GM18951 (cell line): ENCODE results near the gene CAV2.

ENCODE experiments used
- POLR2A ChIP-seq: IDR thresholded peaks from 4 replicates; pipeline ENCODE4 v1.6.1; 2011; ENCODE audit warnings: mild to moderate bottlenecking; ENCODE audit not compliant: insufficient read length, insufficient read depth; ENCODE audit errors: extremely low read depth
- in situ Hi-C: fragments of 300-500 bp; cut with MboI; formaldehyde crosslinking; loops from one replicate; pipeline ENCODE4 v1.12.0; 2022; ENCODE audit warnings: low sequenced_read_pairs, mixed read lengths, inconsistent platforms; ENCODE audit not compliant: unreplicated experiment

CAV2 gene

DNA sequence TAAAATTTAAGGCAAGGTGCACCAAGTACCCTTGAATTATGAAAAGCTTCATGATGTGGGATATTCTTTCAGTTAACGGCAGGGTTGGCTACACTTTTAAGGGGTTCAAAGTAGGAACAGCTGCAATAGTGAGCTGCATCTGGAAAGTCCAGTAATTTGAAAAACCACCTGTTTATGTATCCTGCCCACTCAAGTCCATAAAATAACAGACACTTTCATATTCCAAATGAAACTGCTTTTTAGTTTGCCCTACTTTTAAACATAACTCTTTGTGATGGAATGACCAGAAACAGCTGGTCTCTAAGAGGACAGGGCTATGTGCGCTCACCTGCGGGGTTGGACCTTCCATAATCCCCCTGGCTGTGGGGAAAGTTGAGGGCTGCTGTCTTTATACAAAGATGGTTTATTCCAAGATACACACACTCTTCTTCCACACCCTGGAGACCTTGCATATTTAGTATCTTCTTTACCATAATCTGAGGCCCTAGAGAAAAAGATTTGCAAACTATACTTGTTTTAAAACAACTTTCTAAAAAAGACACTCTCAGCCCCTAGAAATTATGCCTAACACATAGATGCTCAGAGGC lies 32.7 kb downstream of the CAV2 start:
- in situ Hi-C loops = no loop called here

DNA sequence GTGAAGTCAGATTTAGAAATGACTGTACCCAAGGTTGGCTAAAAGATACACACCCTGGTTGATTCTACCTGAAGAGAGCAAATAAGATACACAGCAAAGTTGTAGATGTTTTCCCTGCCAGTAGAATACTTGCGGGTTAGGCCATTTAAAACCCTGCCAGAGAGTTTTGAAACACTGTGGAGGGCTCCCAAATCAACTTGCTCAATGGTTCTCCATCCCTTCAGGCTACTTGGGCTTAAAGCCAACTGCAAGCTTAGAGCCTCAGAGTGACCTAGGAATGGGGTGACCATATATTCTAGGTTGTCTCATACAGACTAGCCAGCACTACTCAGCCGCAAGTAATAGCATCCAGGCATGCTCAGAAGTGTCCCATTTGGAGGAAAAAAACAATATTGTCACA lies 35.3 kb downstream of the CAV2 start:
- in situ Hi-C loops = no loop called here
- no peak for TF ChIP-seq POLR2A

More for the DNA sequence above, 32.7 kb downstream of the CAV2 start:
- no peak for TF ChIP-seq POLR2A

DNA sequence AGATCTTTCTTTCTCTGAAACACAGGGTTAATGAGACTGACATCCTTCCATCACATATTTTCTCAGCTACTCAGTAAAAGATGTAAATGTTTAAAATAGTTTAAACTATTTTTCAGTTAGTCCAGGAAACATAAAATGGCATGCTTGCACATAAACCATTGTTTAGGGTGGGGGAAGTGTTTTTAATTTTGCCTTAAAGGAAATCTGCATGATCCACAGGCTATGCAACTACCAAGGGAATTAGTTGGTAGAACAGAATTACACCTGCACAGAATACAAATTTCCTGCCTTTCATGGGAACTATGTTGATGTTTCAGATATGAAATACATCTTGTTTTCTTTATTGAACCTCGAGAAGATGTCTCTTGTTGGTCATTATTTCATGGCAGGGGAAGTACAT lies 35.9 kb downstream of the CAV2 start:
- no peak for TF ChIP-seq POLR2A
- in situ Hi-C loops = no loop called here

DNA sequence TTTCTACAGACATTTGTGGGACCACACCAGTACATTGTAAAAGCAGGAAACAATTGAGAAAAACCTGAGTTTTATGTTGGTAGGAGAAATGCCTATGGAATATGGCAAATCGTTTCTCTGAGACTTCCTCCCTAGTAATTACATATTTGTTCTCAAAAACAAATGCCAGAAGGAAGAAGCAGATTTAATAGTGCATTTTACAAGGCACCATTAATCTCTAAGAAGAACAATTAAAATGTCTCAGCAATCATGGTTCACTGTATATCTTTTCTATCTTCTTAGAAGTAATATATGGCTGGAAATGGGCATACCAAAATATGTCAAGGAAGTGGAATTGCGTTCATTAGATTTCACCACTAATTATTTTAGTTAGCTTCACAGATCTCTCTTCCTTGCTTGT lies 38.6 kb downstream of the CAV2 start:
- in situ Hi-C loops = no loop called here
- TF ChIP-seq POLR2A = no peak

DNA sequence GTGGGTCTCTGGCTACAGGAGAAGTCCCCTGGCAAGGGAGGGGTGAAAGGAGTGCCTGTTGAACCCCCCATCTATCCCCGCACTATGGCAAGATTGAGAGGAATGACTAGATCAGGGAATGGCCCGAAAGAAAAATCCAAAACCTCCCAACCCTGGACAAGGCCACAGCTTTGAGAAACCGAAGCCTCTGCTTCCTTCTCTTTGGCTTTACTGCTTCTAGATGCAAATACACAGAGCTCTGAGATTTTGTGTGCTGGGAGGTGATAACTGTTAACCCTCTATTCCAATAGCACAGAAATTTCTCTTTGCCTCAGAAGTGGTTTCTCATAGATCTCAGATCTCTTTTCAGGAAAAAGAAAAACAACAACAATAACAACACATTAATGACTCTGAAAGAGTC lies 40.3 kb downstream of the CAV2 start:
- no peak for TF ChIP-seq POLR2A
- in situ Hi-C loops = no loop called here

DNA sequence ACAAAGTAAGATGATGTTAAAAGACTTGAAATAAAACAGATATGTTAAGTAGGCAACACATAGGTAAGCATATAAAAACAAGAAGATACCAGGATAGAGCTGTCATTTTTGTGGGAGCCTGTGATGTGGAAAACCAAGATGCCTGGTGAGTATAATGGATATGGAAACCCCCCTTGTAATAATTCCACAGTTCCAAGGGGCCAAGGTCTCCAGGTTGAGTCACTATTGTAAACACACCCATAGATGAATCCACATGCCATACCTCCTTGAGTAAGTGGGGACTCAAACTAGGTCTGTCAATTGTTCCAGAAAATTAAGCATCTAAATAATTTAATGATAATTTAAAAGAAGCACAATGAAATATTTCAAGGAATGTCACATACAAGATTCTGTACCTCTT lies 41.2 kb downstream of the CAV2 start:
- in situ Hi-C loops = no loop called here
- no peak for TF ChIP-seq POLR2A

DNA sequence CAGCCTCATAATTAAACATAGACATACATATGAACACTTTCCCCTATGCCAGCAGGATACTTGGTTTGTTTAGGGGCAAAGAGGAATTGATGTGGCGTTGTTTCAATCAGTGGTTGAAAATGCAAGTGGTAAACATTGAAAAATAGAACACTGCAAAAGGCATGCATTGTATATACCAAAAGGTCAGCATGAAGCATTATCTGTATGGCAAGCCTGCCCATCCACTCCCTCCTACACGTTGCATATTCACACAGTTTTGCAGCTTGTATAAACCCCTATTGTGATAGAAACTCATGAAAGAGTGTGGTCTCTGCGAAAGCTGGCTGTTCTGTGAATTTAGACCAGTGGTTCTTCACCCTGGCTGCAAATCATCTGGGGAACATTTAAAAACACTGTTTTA lies 42.4 kb downstream of the CAV2 start:
- TF ChIP-seq POLR2A = no peak
- in situ Hi-C loops = no loop called here

DNA sequence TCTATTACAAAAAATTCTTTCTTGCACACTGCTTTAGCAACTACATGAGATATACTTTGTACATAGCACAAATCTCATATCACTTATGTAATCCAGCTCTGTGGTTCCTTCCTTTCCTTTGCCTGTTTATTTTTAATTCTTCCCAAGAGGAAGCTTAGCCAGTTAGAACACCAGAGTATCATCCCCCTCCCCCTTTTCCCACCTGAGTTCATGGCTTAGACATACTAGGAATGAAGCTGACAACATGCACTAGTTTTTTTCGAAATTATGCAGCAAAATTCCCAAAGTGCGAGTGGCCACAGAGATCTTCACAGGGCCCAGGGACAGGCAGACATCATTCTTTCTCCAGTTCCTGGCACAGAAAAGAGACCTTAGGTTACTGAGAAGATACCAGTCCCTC lies 43.1 kb downstream of the CAV2 start:
- in situ Hi-C loops = no loop called here

DNA sequence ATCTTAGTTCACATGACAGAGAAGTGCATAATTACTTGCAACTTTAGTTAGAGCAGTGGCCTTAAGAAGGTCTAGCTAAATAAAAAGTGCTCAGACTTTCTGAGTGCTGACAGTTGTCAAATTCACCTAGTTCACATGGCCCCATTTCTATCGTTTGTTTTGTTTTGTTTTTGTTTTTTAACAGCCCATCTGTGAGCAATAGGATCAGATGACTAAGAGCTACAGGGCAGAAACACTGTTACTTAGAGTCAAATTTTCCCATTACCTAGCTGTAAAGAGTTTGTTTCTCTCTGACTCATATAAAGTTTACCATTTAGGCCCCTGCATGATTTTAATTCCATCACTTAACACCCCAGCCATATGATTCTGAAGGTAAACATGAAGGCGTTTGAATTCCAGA lies 44.1 kb downstream of the CAV2 start:
- in situ Hi-C loops = no loop called here
- TF ChIP-seq POLR2A = no peak

More for the DNA sequence above, 43.1 kb downstream of the CAV2 start:
- no peak for TF ChIP-seq POLR2A

DNA sequence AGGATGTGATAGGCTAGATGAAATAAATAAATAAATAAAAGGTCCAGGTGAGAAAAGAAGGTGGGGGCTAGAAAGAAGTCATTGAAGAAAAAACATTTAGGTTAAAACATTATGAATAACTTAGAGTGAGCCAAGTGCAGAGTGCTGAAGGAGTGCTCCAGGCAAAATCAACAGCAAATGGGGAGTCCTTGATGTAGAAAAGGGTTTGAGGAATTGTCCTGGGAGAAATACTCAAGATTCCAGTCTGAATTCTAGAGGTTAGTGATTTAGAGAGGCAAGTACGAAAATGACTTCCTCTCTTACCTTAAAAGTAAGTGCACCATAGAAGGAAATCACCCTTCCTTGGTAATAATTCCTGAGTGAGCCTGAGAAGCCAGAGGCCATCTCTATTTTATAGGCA lies 44.9 kb downstream of the CAV2 start:
- in situ Hi-C loops = no loop called here
- TF ChIP-seq POLR2A = no peak

DNA sequence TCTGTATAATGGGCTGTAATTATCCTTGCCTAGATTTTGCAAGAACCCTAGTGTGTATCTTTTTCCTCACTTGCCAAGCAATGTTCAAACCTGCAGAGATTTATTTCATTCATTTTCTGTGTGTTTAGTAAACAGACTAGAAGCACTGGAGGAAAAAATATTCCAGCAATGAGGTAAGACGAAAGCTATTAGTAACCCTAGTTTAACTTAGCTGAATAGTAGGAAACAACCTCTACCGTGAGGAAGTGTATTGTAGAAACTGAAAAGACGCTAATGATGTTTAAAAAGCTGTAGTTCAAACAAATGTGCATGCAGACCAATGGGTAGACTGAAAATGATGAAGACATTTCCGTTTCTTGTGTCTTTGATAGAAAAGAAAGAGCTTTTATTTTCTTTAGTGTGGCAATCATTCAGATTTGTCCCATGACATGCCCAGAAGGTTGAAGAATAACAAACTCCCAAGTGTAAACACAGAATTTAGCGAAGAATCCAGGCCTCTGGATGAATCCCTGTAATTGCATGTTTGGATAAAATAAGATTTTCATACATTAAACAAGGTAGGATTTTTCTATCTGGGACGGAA lies 46.0 kb downstream of the CAV2 start:
- no peak for TF ChIP-seq POLR2A
- in situ Hi-C loops = no loop called here

DNA sequence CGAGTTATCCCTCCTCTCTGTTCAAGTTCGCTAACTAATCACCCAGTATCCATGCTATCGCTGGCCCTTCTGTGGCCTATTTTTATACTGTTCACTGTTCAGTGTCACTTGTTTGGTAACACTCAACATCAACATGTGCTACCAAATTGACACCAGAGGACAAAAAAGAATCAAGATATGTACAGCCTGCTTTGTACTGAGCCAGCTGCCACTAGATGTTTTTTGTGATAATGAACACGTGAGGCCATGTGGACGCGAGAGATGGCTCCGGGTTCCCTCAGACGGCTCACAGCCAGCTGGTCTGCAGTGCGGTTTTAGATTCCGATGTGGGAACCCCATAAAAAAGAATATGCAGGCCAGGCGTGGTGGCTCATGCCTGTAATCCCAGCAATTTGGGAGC lies 46.5 kb downstream of the CAV2 start:
- TF ChIP-seq POLR2A = no peak
- in situ Hi-C loops = no loop called here

DNA sequence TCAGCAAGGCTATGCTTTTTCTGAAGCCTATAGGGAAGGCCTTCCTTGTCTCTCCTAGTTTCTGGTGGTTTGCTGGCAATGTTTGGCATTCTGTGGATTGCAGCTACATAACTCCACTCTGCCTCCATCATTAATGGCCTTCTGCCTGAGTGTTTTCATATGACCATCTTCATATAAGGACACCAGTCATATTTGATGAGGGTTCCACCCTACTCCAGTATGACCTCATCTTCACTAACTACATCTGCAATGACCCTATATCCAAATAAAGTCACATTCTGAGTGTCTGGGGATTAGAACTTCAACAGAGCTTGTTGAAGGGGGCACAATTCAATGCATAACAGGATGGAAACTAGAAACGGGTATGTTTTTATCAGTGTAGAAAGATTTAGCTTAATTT lies 47.4 kb downstream of the CAV2 start:
- in situ Hi-C loops = no loop called here
- no peak for TF ChIP-seq POLR2A

DNA sequence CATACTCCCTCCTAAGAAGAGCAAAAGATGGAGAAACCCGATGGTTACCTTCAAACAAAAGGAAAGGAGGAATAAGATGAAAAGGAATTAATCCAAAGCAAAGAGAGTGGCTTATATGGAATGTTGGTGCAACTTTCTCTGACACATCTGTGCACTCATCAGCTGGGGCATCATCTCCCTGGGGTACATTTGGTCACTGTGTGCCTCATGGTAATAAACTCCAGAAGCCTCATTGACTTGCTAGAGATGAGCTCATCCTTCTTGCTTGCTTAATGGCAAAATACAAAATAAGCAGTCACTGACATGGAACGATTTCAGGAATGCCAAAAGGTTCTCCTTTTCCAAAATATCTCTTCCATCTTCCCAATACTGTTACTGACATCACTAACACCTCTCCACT lies 47.8 kb downstream of the CAV2 start:
- in situ Hi-C loops = no loop called here
- TF ChIP-seq POLR2A = no peak

DNA sequence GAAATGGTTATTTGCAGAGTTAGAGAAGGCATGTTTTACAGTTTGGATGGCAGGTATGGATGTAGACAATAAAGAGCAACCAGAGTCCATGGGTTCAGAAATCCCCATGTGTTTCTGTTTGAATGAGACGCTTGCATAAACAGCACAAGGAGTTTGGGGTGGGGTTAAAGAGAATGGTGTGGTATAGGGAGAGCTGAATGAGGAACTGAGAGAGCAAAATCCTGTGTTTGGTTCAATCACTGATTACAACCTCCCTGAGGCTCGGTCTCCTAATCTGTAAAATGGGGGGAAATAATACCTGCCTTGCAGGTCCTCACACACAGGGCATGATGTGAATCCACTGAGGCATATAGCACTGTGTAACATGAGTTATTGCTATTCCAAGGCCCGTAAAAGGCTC lies 49.0 kb downstream of the CAV2 start:
- in situ Hi-C loops = no loop called here
- TF ChIP-seq POLR2A = no peak

DNA sequence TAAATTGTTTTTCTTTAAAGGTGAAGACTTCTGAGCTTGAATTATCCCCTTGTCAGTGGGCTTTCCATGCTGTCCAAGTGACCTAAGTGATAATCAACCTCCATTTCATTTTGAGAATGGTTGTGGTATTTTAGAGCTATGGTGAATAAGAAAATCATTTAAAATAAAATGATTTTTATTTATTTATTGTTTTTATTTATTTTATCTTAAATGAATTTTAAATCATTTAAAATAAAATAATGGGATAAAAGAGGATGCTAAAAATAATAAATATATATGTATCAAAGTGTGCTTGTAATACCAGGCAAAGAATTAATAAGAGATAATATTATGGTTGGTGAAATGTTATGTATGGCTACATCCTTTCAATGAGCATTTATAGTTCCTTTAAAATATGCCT lies 49.8 kb downstream of the CAV2 start:
- in situ Hi-C loops = no loop called here

More for the DNA sequence above, 49.8 kb downstream of the CAV2 start:
- TF ChIP-seq POLR2A = no peak
